H1 (cell line): ENCODE results near the gene PALD1. TPM values are rescaled to one million over a fixed set of nuclear protein-coding genes. Genes with fewer than 3 reads are reported as not detected.

ENCODE experiments used
- CTCF ChIA-PET: fragments of 300-600 bp; sonication (Branson Sonifier 250); formaldehyde crosslinking; loops from one replicate; lab custom pipeline; 2021; ENCODE audit not compliant: partially characterized antibody; lab: Charles Lee
- POLR2A ChIA-PET: fragments of 300-600 bp; sonication (Branson Sonifier 250); formaldehyde crosslinking; loops from one replicate; lab custom pipeline; 2021; ENCODE audit warnings: inconsistent platforms; ENCODE audit not compliant: partially characterized antibody; lab: Charles Lee
- DNase-seq, 2 experiments: peaks; one replicate each; pipeline versions ENCODE4 v3.0.0 to v3.0.0-alpha.2; 2010 to 2022; ENCODE audit warnings: low spot score in 2 of 2, low read depth in 1 of 2, mixed read lengths in 1 of 2
- FAIRE-seq: peaks from 2 replicates; lab custom pipeline; 2011; peaks lifted over from hg19 to GRCh38; lab: Jason Lieb, UNC
- H2AFZ ChIP-seq: 2 replicates; pipeline ENCODE4 v1.8.1; 2012; ENCODE audit warnings: low read length, inconsistent platforms
- H2AK5ac ChIP-seq: 2 replicates; pipeline ENCODE4 v1.6.1; 2013; ENCODE audit warnings: low read depth, low read length
- H2BK120ac ChIP-seq: replicated peaks from 2 replicates; pipeline ENCODE3; 2013; ENCODE audit warnings: low read depth, low read length, inconsistent platforms
- H2BK12ac ChIP-seq: 2 replicates; pipeline ENCODE4 v1.6.1; 2013; ENCODE audit warnings: low read depth, low read length
- H2BK15ac ChIP-seq: 2 replicates; pipeline ENCODE4 v1.6.1; 2013; ENCODE audit warnings: low read length
- H2BK20ac ChIP-seq: 2 replicates; pipeline ENCODE4 v1.6.1; 2013; ENCODE audit warnings: low read length
- H2BK5ac ChIP-seq: 2 replicates; pipeline ENCODE4 v1.6.1; 2013; ENCODE audit warnings: low read depth, low read length
- H3K14ac ChIP-seq: 2 replicates; pipeline ENCODE4 v1.6.1; 2013; ENCODE audit warnings: inconsistent platforms; ENCODE audit not compliant: insufficient read length
- H3K18ac ChIP-seq: 2 replicates; pipeline ENCODE4 v1.6.1; 2013; ENCODE audit warnings: low read length; ENCODE audit errors: extremely low read depth
- H3K23ac ChIP-seq: 2 replicates; pipeline ENCODE4 v1.6.1; 2013; ENCODE audit warnings: inconsistent platforms; ENCODE audit not compliant: insufficient read length
- H3K23me2 ChIP-seq: 2 replicates; pipeline ENCODE4 v1.6.1; 2013; ENCODE audit warnings: low read depth, low read length
- H3K27ac ChIP-seq: 2 replicates; pipeline ENCODE4 v1.6.1; 2011; ENCODE audit warnings: low read depth, low read length, inconsistent platforms
- H3K27me3 ChIP-seq, 4 experiments: replicated peaks in 1 of 4; 1 replicate in 1 of 4; 2 replicates in 3 of 4; pipeline versions ENCODE4 v1.6.1 to v1.8.1; 2011 to 2013; ENCODE audit warnings: low read length in 3 of 4, mild to moderate bottlenecking in 3 of 4, inconsistent platforms in 2 of 4, mixed read lengths in 2 of 4, moderate library complexity in 1 of 4; ENCODE audit not compliant: control insufficient read depth in 3 of 4, insufficient read depth in 3 of 4; ENCODE audit errors: extremely low read depth in 1 of 4
- H3K36me3 ChIP-seq, 4 experiments: 2 replicates each; pipeline versions ENCODE4 v1.6.1 to v1.8.1; 2011 to 2013; ENCODE audit warnings: mild to moderate bottlenecking in 4 of 4, low read length in 3 of 4, moderate library complexity in 2 of 4, control low read depth in 1 of 4, inconsistent platforms in 1 of 4; ENCODE audit not compliant: insufficient read depth in 4 of 4, control insufficient read depth in 2 of 4
- H3K4ac ChIP-seq: replicated peaks from 2 replicates; pipeline ENCODE3; 2013; ENCODE audit warnings: low read length, low read depth, mixed read lengths, inconsistent platforms; ENCODE audit not compliant: insufficient read length
- H3K4me1 ChIP-seq, 4 experiments: replicated peaks in 1 of 4; 1 replicate in 1 of 4; 2 replicates in 3 of 4; pipeline versions ENCODE4 v1.6.1 to v1.8.1; 2011 to 2013; ENCODE audit warnings: low read length in 3 of 4, inconsistent platforms in 2 of 4, mixed read lengths in 1 of 4; ENCODE audit not compliant: insufficient read depth in 4 of 4, control insufficient read depth in 3 of 4
- H3K4me2 ChIP-seq, 2 experiments: 2 replicates each; pipeline versions ENCODE4 v1.6.1 to v1.8.1; 2011 to 2013; ENCODE audit warnings: low read depth in 2 of 2, low read length in 2 of 2, control low read depth in 1 of 2, inconsistent platforms in 1 of 2, mild to moderate bottlenecking in 1 of 2; ENCODE audit not compliant: insufficient read depth in 1 of 2
- H3K4me3 ChIP-seq, 4 experiments: fragments of 200-600, 300-600 bp in 1 of 4; sonication (generic), shearing (Covaris generic), sonication (Bioruptor Twin) in 1 of 4; 2 replicates each; pipeline versions ENCODE4 v1.5.1 to v1.8.1; 2011 to 2016; ENCODE audit warnings: low read length in 4 of 4, low read depth in 3 of 4, control low read depth in 2 of 4, inconsistent platforms in 2 of 4, mild to moderate bottlenecking in 2 of 4, mixed read lengths in 1 of 4, moderate library complexity in 1 of 4; ENCODE audit not compliant: insufficient read depth in 2 of 4; ENCODE audit errors: extremely low read depth in 1 of 4
- H3K56ac ChIP-seq: replicated peaks from 2 replicates; pipeline ENCODE3; 2013; ENCODE audit warnings: low read depth, mild to moderate bottlenecking, mixed read lengths, low read length, inconsistent platforms; ENCODE audit not compliant: insufficient read length
- H3K79me1 ChIP-seq: 2 replicates; pipeline ENCODE4 v1.6.1; 2013; ENCODE audit warnings: low read depth, low read length, control low read depth
- H3K79me2 ChIP-seq, 2 experiments: 2 replicates each; pipeline versions ENCODE4 v1.6.1 to v1.8.1; 2012 to 2013; ENCODE audit warnings: low read length in 2 of 2, mild to moderate bottlenecking in 2 of 2, inconsistent platforms in 1 of 2; ENCODE audit not compliant: insufficient read depth in 2 of 2, control insufficient read depth in 1 of 2
- H3K9ac ChIP-seq, 4 experiments: replicated peaks in 1 of 4; 1 replicate in 1 of 4; 2 replicates in 3 of 4; pipeline versions ENCODE4 v1.6.1 to v1.8.1; 2011 to 2013; ENCODE audit warnings: low read depth in 3 of 4, low read length in 3 of 4, control low read depth in 2 of 4, mild to moderate bottlenecking in 2 of 4, moderate library complexity in 2 of 4, inconsistent platforms in 1 of 4; ENCODE audit errors: extremely low read depth in 1 of 4
- H3K9me3 ChIP-seq, 2 experiments: 2 replicates each; pipeline versions ENCODE4 v1.6.1 to v1.8.1; 2012 to 2013; ENCODE audit warnings: mild to moderate bottlenecking in 2 of 2, moderate library complexity in 2 of 2, control low read depth in 1 of 2, inconsistent platforms in 1 of 2, low read depth in 1 of 2, low read length in 1 of 2, mixed read lengths in 1 of 2; ENCODE audit not compliant: insufficient read depth in 2 of 2
- H4K20me1 ChIP-seq, 2 experiments: replicated peaks in 1 of 2; 2 replicates each; pipeline versions ENCODE3 to v1.8.1; 2011 to 2013; ENCODE audit warnings: inconsistent platforms in 2 of 2, low read length in 2 of 2, mild to moderate bottlenecking in 1 of 2; ENCODE audit not compliant: insufficient read depth in 2 of 2, control insufficient read depth in 1 of 2
- H4K5ac ChIP-seq: 2 replicates; pipeline ENCODE4 v1.6.1; 2013; ENCODE audit warnings: low read length, low read depth, mixed read lengths, inconsistent platforms; ENCODE audit not compliant: insufficient read length
- H4K8ac ChIP-seq: 2 replicates; pipeline ENCODE4 v1.8.0; 2013; ENCODE audit warnings: mild to moderate bottlenecking, moderate library complexity, low read length, inconsistent platforms; ENCODE audit not compliant: insufficient read depth; ENCODE audit errors: extremely low read depth
- H4K91ac ChIP-seq: replicated peaks from 2 replicates; pipeline ENCODE3; 2013; ENCODE audit warnings: low read length, mixed read lengths, inconsistent platforms; ENCODE audit not compliant: insufficient read length
- HDAC2 ChIP-seq, 2 experiments: fragments of 300-600 bp in 1 of 2; sonication (generic) in 1 of 2; IDR thresholded peaks; 2 replicates each; pipeline ENCODE4 v1.6.1; 2011 to 2012; ENCODE audit warnings: low read depth in 2 of 2, low read length in 2 of 2, mild to moderate bottlenecking in 2 of 2, moderate library complexity in 2 of 2, borderline replicate concordance in 1 of 2, inconsistent platforms in 1 of 2
- TAF1 ChIP-seq: IDR thresholded peaks from 2 replicates; pipeline ENCODE4 v1.6.1; 2011; ENCODE audit warnings: mild to moderate bottlenecking, low read depth, low read length
- TEAD4 ChIP-seq: IDR thresholded peaks from 2 replicates; pipeline ENCODE4 v1.6.1; 2012; ENCODE audit warnings: low read depth, low read length, inconsistent platforms, mixed read lengths
- WGBS, 2 experiments: shearing (Covaris generic) in 1 of 2; methylation state at CpG; one replicate each; pipeline versions ENCODE4 v1.1.6 to v1.1.7; 2013 to 2015; ENCODE audit warnings: low lambda C conversion rate in 2 of 2, mixed read lengths in 2 of 2, inconsistent platforms in 1 of 2, low coverage in 1 of 2, missing lambda C conversion rate in 1 of 2; ENCODE audit not compliant: insufficient replicate concordance in 2 of 2, insufficient coverage in 1 of 2, insufficient read length in 1 of 2; ENCODE audit errors: extremely low coverage in 1 of 2, missing lambda C conversion rate in 1 of 2; 5-methylcytosine and 5-hydroxymethylcytosine counted together
- polyA plus RNA-seq, 7 experiments: library from polyadenylated mRNA; depleted of rRNA in 3 of 7; stranded (reverse) in 5 of 7; unstranded in 2 of 7; fragments of >200 nt in 5 of 7; fragments of 200-250 nt in 2 of 7; gene quantifications; 1 replicate in 5 of 7; 2 replicates in 1 of 7; 4 replicates in 1 of 7; pipeline versions ENCODE4 v1.2.1 to v1.2.3, GENCODE V29; 2011 to 2013; ENCODE audit warnings: missing spikeins in 2 of 7, mixed read lengths in 2 of 7
- total RNA-seq: library from RNA; stranded (reverse); fragmentation: NEBNext Ultra II Directional; extraction: Animal tissue kit (Norgen Biotek cat#: 25700); gene quantifications from 2 replicates; pipeline ENCODE4 v1.2.1, GENCODE V29; 2021

PALD1 gene
- total and polyA plus RNA-seq, 2 of the 8 experiments (the other 6 are each of a cell fraction or from before 2014, with no cell fraction given), result 13.3 to 32.8 TPM

GRCh38 chr10:70599319-70599718 is 120.8 kb downstream of the PALD1 start:
- WGBS, 2 experiments, result 97% methylated on average over 8 of the region's 8 CpGs; no CpG with 5 or more reads in 1 of the 2 experiments
- H3K9ac ChIP-seq, result no peak overlapping the region
- no peak overlapping the region for H3K4me3 ChIP-seq
- no peak overlapping the region for H3K27ac ChIP-seq
- no peak overlapping the region for H3K56ac ChIP-seq
- no peaks in the 10 kb centered on the region for H3K23me2 ChIP-seq
- no peak overlapping the region for H2BK12ac ChIP-seq
- no peaks in the 10 kb centered on the region for H3K9me3 ChIP-seq
- no peak overlapping the region for H4K91ac ChIP-seq
- no peak overlapping the region for H2AFZ ChIP-seq
- H4K5ac ChIP-seq, result no peak overlapping the region
- no peak overlapping the region for H4K8ac ChIP-seq
- FAIRE-seq, result no peak
- no peaks in the 10 kb centered on the region for H3K36me3 ChIP-seq
- no peaks in the 10 kb centered on the region for H3K79me1 ChIP-seq
- ChIA-PET POLR2A (no interaction called here), CTCF (interaction anchor here (1.0 to 5.3 kb wide), 3 partner anchors 14 to 159 kb away, joined by 3 to 26 read pairs (median 3); no protein-coding TSS in a partner anchor)
- H3K14ac ChIP-seq, result no peak overlapping the region
- no peak overlapping the region for H2BK20ac ChIP-seq
- H3K18ac ChIP-seq, result no peak overlapping the region
- no peaks in the 10 kb centered on the region for H3K79me2 ChIP-seq
- H3K23ac ChIP-seq, result no peak overlapping the region
- no peak for DNase-seq
- no peak overlapping the region for H2BK15ac ChIP-seq
- H2AK5ac ChIP-seq, result no peak overlapping the region
- no peak overlapping the region for H2BK120ac ChIP-seq
- H3K4me2 ChIP-seq, result no peak overlapping the region
- no peak overlapping the region for H2BK5ac ChIP-seq
- peaks cover 0 to 4% (median 0%) of the 10 kb centered on the region in 4 experiments; a peak in 4 of 7 replicates for H3K4me1 ChIP-seq
- no peak overlapping the region for H3K4ac ChIP-seq
- no peaks in the 10 kb centered on the region for H3K27me3 ChIP-seq
- H4K20me1 ChIP-seq, result no peaks in the 10 kb centered on the region
- TF ChIP-seq HDAC2 (IDR thresholded peaks at IDR 0.05; ENCODE audit: borderline replicate concordance in 1 of 2, low read depth in 2 of 2, low read length in 2 of 2) (no peak), TEAD4 (no peak), TAF1 (no peak)
